ENCODE measurements around the gene ZEB2. TPM values are rescaled to one million over a fixed set of nuclear protein-coding genes. Genes with fewer than 3 reads are reported as not detected.

The ZEB2 gene
- total and polyA plus RNA-seq, 2 of the 8 experiments (the other 6 are each of a cell fraction or from before 2014, with no cell fraction given): 0.38 TPM; not detected in 1

- Histone ChIP-seq H3K18ac (ENCODE audit: extremely low read depth, low read length) (no peak overlapping the region), H3K4me2 (ENCODE audit: insufficient read depth in 1 of 2, low read depth in 2 of 2, low read length in 2 of 2) (peak overlapping the region in 1 of 2 experiments; percentile 30; a peak in 1 of 4 replicates), H4K91ac (replicated peaks; ENCODE audit: insufficient read length, low read length) (no peak overlapping the region), H3K27me3 (replicated peaks in 1 of 4; ENCODE audit: control insufficient read depth in 3 of 4, extremely low read depth in 1 of 4, insufficient read depth in 3 of 4, low read length in 3 of 4) (no peaks in the 10 kb centered on the region), H3K9ac (replicated peaks in 1 of 4; ENCODE audit: extremely low read depth in 1 of 4, low read depth in 3 of 4, low read length in 3 of 4) (no peak overlapping the region), H2AK5ac (ENCODE audit: low read depth, low read length) (no peak overlapping the region), H3K27ac (ENCODE audit: low read depth, low read length) (no peak overlapping the region), H4K5ac (ENCODE audit: insufficient read length, low read depth, low read length) (no peak overlapping the region), H3K4ac (replicated peaks; ENCODE audit: insufficient read length, low read depth, low read length) (no peak overlapping the region), H3K56ac (replicated peaks; ENCODE audit: insufficient read length, low read depth, low read length) (no peak overlapping the region), H4K20me1 (replicated peaks in 1 of 2; ENCODE audit: control insufficient read depth in 1 of 2, insufficient read depth in 2 of 2, low read length in 2 of 2) (no peaks in the 10 kb centered on the region), H2BK12ac (ENCODE audit: low read depth, low read length) (no peak overlapping the region), H3K9me3 (ENCODE audit: insufficient read depth in 2 of 2, low read depth in 1 of 2, low read length in 1 of 2) (no peaks in the 10 kb centered on the region), H3K4me3 (ENCODE audit: extremely low read depth in 1 of 4, insufficient read depth in 2 of 4, low read depth in 3 of 4, low read length in 4 of 4) (no peak overlapping the region), H2BK120ac (replicated peaks; ENCODE audit: low read depth, low read length) (no peak overlapping the region), H3K23me2 (ENCODE audit: low read depth, low read length) (no peaks in the 10 kb centered on the region), H3K23ac (ENCODE audit: insufficient read length) (no peak overlapping the region), H3K14ac (ENCODE audit: insufficient read length) (no peak overlapping the region), H2BK20ac (ENCODE audit: low read length) (no peak overlapping the region), H2BK15ac (ENCODE audit: low read length) (no peak overlapping the region), H3K36me3 (ENCODE audit: control insufficient read depth in 2 of 4, insufficient read depth in 4 of 4, low read length in 3 of 4) (no peaks in the 10 kb centered on the region), H2BK5ac (ENCODE audit: low read depth, low read length) (no peak overlapping the region), H3K79me2 (ENCODE audit: control insufficient read depth in 1 of 2, insufficient read depth in 2 of 2, low read length in 2 of 2) (no peaks in the 10 kb centered on the region), H3K4me1 (replicated peaks in 1 of 4; ENCODE audit: control insufficient read depth in 3 of 4, insufficient read depth in 4 of 4, low read length in 3 of 4) (peaks cover 0 to 18% (median 9%) of the 10 kb centered on the region in 4 experiments; a peak in 5 of 7 replicates), H2AFZ (ENCODE audit: low read length) (no peak overlapping the region), H3K79me1 (ENCODE audit: low read depth, low read length) (no peaks in the 10 kb centered on the region), H4K8ac (ENCODE audit: extremely low read depth, insufficient read depth, low read length) (no peak overlapping the region)
- ChIA-PET CTCF (ENCODE audit: partially characterized antibody) (interaction anchor here (0.6 to 5.1 kb wide), 3 partner anchors 31 to 1456 kb away, joined by 4 to 51 read pairs (median 4); no protein-coding TSS in a partner anchor), POLR2A (ENCODE audit: partially characterized antibody) (interaction anchor here (1.9 to 2.0 kb wide), 2 partner anchors 11 to 30 kb away, joined by 4 to 7 read pairs; no protein-coding TSS in a partner anchor)
- FAIRE-seq (peak; percentile 62), DNase-seq (ENCODE audit: low read depth in 1 of 2, low spot score in 2 of 2) (no peak)
- WGBS, 2 experiments (ENCODE audit: extremely low coverage in 1 of 2, insufficient coverage in 1 of 2, insufficient read length in 1 of 2, insufficient replicate concordance in 2 of 2, low coverage in 1 of 2, low lambda C conversion rate in 2 of 2, missing lambda C conversion rate in 1 of 2): 39% methylated on average over 1 of the region's 1 CpG; no CpG with 5 or more reads in 1 of the 2 experiments
- no peak for TF ChIP-seq BACH1 (IDR thresholded peaks at IDR 0.05; ENCODE audit: low read length)
- no peak for TF ChIP-seq GABPA (IDR thresholded peaks at IDR 0.05; ENCODE audit: borderline replicate concordance, insufficient read depth, low read length)
- TF ChIP-seq RAD21 (IDR thresholded peaks at IDR 0.05 in 1 of 2, conservative IDR thresholded peaks at IDR 0.05 in 1 of 2; ENCODE audit: low read depth in 2 of 2, low read length in 2 of 2): no peak
- no peak for TF ChIP-seq NRF1 (IDR thresholded peaks at IDR 0.05; ENCODE audit: low read depth, low read length)
- no peak for TF ChIP-seq USF2 (IDR thresholded peaks at IDR 0.05; ENCODE audit: low read length)
- no peak for TF ChIP-seq TCF12 (IDR thresholded peaks at IDR 0.05; ENCODE audit: low read depth, low read length)
- TF ChIP-seq POU5F1 (IDR thresholded peaks at IDR 0.05; ENCODE audit: low read depth, low read length): no peak
- TF ChIP-seq PHF8 (conservative IDR thresholded peaks at IDR 0.05; ENCODE audit: low read depth, low read length): no peak
- TF ChIP-seq BRCA1 (IDR thresholded peaks at IDR 0.05; ENCODE audit: low read depth, low read length): no peak
- TF ChIP-seq CBX8 (IDR thresholded peaks at IDR 0.05; ENCODE audit: borderline replicate concordance, low read depth, low read length): no peak
- TF ChIP-seq CHD1 (IDR thresholded peaks at IDR 0.05; ENCODE audit: low read depth, low read length): no peak
- TF ChIP-seq EGR1 (IDR thresholded peaks at IDR 0.05; ENCODE audit: borderline replicate concordance, low read depth, low read length): no peak
- TF ChIP-seq TBP (IDR thresholded peaks at IDR 0.05; ENCODE audit: low read depth, low read length): no peak
- no peak for TF ChIP-seq CBX5 (IDR thresholded peaks at IDR 0.05; ENCODE audit: low read depth, low read length)
These were observed 39.6 kb downstream of the ZEB2 start for GRCh38 chr2:144480285-144480684.
